SK-N-SH treated with all-trans-retinoic acid at 6 μM for 48 hours (cell line): ENCODE results near the gene CPN1.

ENCODE experiments used
- ARNTL ChIP-seq: fragments of 450-650 bp; formaldehyde crosslinking; IDR thresholded peaks from 2 replicates; pipeline ENCODE4 v1.5.0; 2020; ENCODE audit warnings: low read depth, mild to moderate bottlenecking, moderate library complexity, borderline replicate concordance
- OSR1 ChIP-seq: fragments of 250-450 bp; sonication (Bioruptor Pico); IDR thresholded peaks from 2 replicates; pipeline ENCODE4 v1.8.0; 2022; ENCODE audit warnings: moderate library complexity, mild to moderate bottlenecking, inconsistent platforms
- RARB ChIP-seq: fragments of 250-450 bp; sonication (Bioruptor Pico); IDR thresholded peaks from 2 replicates; pipeline ENCODE4 v1.8.0; 2021; ENCODE audit warnings: mild to moderate bottlenecking, moderate library complexity
- TCF4 ChIP-seq: fragments of 250-450 bp; sonication (Bioruptor Pico); IDR thresholded peaks from 2 replicates; pipeline ENCODE4 v1.8.0; 2021; ENCODE audit warnings: mild to moderate bottlenecking, moderate library complexity, borderline replicate concordance
- TOX ChIP-seq: fragments of 250-450 bp; sonication (Bioruptor Pico); IDR thresholded peaks from 2 replicates; pipeline ENCODE4 v1.8.0; 2021; ENCODE audit warnings: mild to moderate bottlenecking, moderate library complexity, borderline replicate concordance
- ZC3H10 ChIP-seq: fragments of 250-450 bp; sonication (Bioruptor Pico); IDR thresholded peaks from 2 replicates; pipeline ENCODE4 v1.5.1; 2021; ENCODE audit warnings: mild to moderate bottlenecking, moderate library complexity
- ZFP3 ChIP-seq: fragments of 250-450 bp; sonication (Bioruptor Pico); IDR thresholded peaks from 2 replicates; pipeline ENCODE4 v1.5.0; 2020; ENCODE audit warnings: mild to moderate bottlenecking, moderate library complexity
- ZNF565 ChIP-seq: fragments of 450-650 bp; formaldehyde crosslinking; conservative IDR thresholded peaks from 2 replicates; pipeline ENCODE4 v1.5.0; 2020; ENCODE audit warnings: low read depth, mild to moderate bottlenecking, moderate library complexity
- TF ChIP-seq, protein P1 (sequence below): fragments of 250-450 bp; sonication (Bioruptor Pico); IDR thresholded peaks from 2 replicates; pipeline ENCODE4 v1.8.0; 2020; ENCODE audit warnings: mild to moderate bottlenecking, moderate library complexity, borderline replicate concordance

DNA sequence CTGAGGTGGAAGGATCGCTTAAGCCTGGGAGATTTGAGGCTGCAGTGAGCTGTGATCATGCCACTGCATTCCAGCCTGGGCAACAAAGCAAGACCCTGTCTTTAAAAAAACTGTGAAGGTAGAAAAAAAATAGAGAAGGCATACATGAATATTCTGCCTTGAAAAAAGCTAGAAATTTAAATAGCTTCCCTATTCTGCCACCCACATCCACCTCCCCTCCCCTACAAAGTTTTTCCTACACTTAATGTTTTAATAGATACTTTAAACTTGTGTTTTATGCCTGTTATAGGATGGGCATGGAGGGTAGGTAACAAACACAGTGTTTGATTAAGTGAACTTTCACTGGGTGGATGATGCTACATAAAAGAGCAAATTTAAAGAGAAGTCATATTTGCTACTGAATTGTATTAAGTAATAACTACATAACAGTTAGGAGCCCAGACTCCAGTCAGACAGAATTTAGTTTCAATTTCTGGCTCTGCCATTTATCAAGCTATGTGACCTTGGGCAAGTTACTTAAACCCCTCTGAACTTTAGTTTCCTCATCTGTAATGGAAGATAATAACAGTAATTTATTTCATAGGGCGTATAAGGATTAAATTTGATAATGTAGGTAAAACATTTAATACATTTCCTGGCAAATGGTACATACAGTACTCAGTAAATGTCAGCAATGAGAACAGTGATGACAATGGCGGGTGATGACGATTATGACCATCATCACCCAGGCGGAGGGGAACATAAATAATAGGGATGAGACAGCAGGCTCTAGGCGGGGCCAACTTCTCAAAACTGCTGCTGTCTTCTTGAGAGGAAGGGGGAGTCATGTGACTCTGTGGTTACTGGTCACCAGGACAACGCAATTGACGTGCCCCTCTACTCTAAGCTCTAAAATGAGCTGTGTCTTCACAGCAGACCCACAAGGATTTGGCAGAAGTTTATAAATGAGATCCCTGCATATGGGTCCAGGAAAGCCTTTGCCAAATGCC is 87.7 kb downstream of the CPN1 start:
- TF ChIP-seq, protein P1, sequence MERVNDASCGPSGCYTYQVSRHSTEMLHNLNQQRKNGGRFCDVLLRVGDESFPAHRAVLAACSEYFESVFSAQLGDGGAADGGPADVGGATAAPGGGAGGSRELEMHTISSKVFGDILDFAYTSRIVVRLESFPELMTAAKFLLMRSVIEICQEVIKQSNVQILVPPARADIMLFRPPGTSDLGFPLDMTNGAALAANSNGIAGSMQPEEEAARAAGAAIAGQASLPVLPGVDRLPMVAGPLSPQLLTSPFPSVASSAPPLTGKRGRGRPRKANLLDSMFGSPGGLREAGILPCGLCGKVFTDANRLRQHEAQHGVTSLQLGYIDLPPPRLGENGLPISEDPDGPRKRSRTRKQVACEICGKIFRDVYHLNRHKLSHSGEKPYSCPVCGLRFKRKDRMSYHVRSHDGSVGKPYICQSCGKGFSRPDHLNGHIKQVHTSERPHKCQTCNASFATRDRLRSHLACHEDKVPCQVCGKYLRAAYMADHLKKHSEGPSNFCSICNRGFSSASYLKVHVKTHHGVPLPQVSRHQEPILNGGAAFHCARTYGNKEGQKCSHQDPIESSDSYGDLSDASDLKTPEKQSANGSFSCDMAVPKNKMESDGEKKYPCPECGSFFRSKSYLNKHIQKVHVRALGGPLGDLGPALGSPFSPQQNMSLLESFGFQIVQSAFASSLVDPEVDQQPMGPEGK (CRISPR knock-in tag), result no peak
- TF ChIP-seq ARNTL (CRISPR knock-in tag) (no peak), TCF4 (CRISPR knock-in tag) (no peak), ZFP3 (CRISPR knock-in tag) (no peak), RARB (0 out of 2 replicates have a peak, but pooled peaks have one; percentile 65), OSR1 (CRISPR knock-in tag) (no peak), ZC3H10 (no peak), TOX (CRISPR knock-in tag) (no peak), ZNF565 (CRISPR knock-in tag) (no peak)
